C1 segment of cervical spinal cord (tissue), 14 donors: ENCODE measurements around the gene IL11.

ENCODE experiments used
- DNase-seq, 14 donors: peaks; one replicate each; lab custom pipeline; 2025; lab: John Stamatoyannopoulos, UW

IL11 gene

DNA sequence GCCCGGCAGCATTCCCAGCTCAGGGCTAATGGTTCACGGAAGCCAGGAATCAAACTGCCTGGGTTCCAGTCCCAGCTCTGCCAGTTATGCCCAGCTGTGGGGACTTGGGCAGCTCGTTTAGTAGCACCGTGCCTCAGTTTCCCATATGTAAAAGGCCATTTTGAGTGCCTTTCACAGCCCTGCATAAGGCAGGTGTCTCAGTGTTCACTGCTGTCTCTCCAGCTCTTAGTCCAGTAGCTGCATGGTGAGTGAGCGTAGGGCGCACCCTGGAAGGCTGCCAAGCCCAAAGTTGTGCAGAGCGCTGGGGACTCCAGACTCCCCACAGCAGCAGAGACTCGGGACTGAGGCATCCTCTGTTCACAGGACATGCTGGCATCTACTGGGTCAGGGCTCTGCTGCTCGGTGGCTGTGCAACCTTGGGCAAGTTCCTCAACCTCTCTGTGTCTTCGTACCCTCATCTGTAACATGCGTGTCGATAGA lies 21.0 kb upstream of the IL11 start:
- no peak for DNase-seq

DNA sequence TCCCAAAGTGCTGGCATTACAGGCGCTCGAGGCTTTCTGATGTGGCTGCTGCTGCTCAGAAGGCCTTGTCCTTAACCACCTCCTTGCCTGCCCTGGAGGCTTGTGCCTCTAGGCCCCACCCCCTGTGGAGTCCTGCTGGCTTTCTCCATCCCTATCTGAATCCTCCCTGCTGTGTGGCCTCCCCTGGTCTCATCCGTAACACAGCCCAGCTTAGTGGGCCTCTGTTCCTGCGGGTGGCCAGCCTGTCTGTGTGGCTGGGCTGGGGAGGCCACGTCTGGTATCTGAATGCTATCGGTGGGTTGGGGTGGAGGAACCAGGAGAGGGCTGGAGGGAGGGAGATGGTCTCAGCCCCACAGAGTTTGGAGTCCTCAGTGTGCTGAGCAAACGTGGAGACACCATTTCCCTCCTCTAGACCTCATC lies 20.2 kb upstream of the IL11 start:
- DNase-seq: no peak

DNA sequence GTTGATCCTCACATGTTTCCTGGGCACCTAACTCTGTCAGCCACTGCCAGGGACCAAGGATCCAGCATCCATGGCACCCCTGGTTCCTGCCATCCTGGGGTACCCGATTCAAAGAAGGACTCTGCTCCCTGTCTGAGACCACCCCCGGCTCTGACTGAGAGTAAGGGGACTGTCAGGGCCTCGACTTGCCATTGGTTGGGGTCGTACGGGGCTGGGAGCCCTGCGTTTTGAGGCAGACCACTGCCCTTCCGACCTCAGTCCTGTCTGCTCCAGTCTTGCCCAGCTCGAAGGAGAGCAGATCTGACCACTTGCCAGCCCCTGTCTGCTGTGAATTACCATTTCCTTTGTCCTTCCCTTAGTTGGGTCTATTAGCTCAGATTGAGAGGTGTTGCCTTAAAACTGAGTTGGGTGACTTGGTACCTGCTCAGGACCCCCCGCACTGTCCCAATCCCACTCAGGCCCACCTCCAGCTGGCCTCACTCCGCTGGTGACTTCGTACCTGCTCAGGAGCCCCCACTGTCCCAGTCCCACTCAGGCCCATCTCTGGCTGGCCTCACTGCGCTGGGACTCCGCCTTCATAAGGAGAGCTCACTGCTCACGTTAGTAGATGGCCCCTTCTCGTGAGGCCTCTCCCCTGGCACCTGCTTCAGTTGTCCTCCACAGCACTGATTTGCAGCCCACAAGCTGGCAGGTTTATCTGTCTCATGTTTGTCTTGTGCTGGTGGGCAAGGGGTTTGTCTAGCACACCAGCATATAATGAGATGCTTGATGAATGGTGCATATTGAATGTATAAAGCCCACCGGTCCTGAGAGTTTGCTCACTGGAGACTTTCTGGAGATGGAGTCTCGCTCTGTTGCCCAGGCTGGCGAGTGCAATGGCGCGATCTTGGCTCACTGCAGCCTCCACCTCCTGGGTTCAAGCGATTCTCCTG lies 19.4 kb upstream of the IL11 start:
- DNase-seq: no peak

DNA sequence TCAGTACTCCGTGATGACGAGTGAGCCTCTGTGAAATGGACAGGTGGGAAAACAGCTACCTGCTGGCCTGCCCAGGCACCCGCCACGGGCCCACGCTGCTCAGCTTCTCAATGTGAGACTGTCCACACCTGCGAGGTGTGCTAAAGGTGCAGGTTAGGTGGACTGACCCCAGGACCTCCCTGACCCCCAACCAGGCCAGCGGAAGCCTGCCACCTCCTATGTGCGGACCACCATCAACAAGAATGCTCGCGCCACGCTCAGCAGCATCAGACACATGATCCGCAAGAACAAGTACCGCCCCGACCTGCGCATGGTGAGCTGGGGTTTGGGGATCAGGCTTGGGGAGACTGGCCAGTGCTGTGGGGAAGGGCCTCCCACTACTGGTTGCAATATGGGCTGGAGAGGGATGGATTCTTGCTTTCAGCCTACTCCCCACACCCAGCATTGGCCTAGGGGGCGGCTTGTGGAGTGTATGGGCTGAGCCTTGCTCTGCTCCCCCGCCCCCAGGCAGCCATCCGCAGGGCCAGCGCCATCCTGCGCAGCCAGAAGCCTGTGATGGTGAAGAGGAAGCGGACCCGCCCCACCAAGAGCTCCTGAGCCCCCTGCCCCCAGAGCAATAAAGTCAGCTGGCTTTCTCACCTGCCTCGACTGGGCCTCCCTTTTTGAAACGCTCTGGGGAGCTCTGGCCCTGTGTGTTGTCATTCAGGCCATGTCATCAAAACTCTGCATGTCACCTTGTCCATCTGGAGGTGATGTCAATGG lies 17.7 kb upstream of the IL11 start:
- DNase-seq: no peak

DNA sequence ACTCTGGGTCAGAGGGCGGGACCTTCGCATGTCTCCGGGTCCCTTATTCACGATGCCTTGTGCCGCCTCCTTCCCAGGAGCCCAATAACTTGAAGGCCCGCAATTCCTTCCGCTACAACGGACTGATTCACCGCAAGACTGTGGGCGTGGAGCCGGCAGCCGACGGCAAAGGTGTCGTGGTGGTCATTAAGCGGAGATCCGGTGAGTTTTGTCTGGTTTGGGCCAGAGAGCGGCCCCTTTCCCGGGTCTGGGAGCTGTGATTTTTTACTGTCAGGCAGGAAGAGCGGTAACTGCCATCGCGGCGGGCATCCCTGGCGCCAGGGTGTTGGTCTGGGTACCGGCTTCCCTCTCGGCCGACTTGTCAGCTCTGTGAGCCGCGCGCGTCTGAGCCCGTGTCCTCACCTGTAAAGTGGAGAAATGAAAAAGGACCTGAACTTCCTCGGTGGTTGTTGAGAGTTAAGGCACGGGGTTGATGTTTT lies 16.3 kb upstream of the IL11 start:
- peak in 1 of 14 donors; percentile 34 for DNase-seq

DNA sequence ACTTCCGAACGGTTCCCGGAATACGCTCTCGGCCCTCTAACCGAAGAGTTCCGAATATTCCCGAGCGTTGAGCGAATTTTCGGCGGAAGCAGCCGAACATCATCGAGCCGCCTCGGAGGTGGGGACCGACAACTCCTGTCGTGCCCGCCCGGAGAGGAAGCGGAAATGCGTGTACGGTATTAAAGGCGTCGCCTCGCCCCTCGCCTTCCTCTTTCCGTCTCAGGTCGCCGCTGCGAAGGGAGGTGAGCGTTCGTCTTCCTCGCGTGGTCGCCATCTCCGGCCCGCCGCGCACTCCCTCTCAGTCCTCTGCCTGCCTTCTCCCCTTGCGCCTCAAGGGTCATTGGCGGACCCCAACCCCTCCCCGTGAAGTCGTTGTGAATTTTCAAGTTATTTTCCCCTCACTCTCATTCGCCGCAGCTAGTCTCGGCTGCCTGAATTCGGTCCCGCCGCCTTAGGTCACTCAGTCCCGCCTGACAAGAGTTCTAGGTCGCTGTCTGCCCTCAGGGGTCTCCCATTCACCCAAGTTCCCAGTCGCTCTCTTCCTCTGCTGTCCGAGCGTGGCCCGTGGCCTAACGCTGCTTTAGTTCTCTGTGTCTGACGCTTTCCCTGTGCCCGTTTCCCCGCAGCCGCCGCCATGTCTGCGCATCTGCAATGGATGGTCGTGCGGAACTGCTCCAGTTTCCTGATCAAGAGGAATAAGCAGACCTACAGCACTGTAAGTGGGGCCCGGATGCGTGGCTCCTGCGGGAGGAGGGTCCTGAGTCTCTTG lies 15.6 kb upstream of the IL11 start, which contains the start of gene RPL28:
Gene RPL28, plus strand, starts transcription at position 209 of the 769 bp plus-strand sequence. Its CDS starts 426 bp downstream, at position 635.
- DNase-seq: peak in 13 of 14 donors; percentile 33 to 98 (median 97)

GRCh38 chr19:55384920-55385723 lies 14.9 kb upstream of the IL11 start:
- DNase-seq: peak; percentile 49 to 98 (median 94)

- DNase-seq: peak in 10 of 14 donors; percentile 31 to 62 (median 46)
Measured at GRCh38 chr19:55384131-55384919, 14.1 kb upstream of the IL11 start, which contains the start of gene TMEM238. Gene TMEM238, minus strand, starts transcription at chr19:55384292. Its CDS starts 33 bp downstream, at chr19:55384259.

DNA sequence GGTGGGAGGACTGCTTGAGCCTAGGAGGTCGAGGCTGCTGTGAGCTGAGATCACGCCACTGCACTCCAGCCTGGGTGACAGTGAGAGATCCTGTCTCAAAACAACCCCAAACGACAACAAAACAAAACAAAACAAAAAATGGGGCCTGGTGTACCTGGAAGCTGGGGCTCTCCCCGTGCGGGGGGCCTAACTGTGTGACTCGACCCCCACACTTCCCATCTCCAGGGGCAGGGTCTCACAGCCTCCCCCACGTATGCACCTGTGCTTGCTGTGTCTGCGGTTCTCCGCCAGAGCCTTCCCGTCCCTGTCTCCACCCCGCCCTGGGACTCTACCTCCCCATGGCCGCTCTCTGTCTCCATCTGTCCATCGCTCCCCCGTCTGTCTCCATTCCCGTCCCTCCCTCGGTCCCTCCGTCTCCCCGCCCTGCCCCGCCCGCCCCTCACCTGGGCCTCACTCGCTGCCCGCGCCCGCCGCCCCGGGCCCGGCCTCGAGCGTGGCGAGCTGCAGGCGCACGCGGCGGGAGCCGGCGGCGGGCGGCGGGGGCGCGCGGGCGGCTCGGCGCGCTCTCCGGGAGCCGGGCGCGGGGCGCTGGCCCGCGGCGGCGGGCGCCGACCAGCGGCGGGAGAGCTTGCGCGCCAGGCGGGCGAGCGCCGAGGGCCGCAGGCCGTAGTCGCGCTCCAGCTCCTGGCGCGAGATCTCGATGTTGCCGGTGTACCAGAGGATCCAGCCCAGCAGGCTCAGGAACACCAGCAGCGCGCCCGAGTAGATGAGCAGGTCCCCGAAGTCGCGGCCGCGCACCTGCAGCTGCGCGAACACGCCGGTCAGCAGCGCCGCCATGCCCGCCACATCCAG lies 13.2 kb upstream of the IL11 start:
- peak in 9 of 14 donors; percentile 6 to 54 (median 32) for DNase-seq

DNA sequence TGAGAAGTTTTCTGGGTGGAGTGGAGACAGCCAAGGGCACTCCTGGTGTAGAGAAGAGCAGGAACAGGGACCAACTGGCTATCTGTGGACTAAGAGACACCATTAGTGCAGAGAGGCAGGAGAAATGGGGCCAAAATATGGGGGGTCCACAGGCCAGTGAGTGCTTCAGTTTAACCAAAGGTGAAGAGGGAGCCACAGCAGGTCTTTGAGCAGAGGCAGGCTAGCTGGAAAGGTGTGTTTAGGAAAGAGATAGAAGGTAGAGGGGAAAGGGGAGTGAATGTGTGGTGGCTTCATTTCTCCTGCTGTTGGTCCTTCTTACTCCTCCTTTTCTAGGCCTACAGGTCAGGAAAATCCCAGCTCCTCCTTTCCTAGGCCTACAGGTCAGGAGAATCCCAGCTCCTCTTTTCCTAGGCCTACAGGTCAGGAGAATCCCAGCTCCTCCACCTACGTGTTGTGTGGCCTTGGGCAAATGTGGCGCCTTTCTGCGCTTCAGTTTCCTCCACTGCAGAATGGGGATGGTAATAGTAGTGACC lies 12.3 kb upstream of the IL11 start:
- DNase-seq: no peak

- DNase-seq: no peak
Measured at GRCh38 chr19:55382013-55382412, 11.8 kb upstream of the IL11 start.

DNA sequence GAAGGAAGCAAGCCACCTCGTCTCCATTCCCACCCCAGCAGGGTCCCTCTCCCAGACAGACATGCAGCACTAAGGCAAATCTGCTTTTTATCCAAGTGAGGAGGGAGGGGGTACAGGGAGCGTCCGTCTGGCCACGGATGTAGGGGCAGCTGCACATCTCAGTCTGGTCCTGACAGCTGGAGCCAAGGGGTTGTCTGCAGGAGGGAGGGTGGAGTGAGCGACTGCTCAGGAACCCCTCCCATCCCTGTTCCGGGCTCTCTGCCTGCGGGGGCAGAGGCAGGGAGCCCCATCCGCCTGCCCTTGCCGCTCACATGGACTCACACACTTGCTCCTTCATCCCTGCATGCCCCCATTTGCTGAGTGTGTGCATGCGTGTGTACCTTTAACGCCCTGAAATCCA lies 8.9 kb upstream of the IL11 start:
- DNase-seq: no peak

DNA sequence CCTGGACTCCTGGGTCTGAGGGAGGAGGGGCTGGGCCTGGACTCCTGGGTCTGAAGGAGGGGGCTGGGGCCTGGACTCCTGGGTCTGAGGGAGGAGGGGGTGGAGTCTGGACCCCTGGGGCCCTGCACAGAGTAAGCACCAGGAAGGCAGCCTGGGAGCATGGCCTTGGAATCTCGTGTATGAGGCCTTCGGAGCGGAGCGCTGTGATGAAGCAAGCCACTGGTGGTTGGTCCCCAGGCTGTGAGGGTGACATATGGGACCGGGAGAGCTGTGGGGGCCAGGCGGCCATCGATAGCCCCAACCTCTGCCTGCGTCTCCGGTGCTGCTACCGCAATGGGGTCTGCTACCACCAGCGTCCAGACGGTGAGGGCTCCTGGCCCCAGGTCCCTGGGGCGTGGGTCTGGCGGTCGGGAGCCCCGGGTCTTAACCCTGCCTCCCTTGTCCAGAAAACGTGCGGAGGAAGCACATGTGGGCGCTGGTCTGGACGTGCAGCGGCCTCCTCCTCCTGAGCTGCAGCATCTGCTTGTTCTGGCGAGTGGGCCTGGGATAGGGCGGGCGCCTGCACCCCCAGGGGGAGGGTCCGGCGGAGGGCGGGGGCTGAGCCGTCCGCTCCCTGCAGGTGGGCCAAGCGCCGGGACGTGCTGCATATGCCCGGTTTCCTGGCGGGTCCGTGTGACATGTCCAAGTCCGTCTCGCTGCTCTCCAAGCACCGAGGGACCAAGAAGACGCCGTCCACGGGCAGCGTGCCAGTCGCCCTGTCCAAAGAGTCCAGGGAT lies 7.3 kb upstream of the IL11 start:
- no peak for DNase-seq

GRCh38 chr19:55376241-55376933 lies 6.1 kb upstream of the IL11 start, which contains the start of gene TMEM190:
Gene TMEM190, plus strand, starts transcription at chr19:55376826. Its CDS starts 28 bp downstream, at chr19:55376854.
- no peak for DNase-seq

- no peak for DNase-seq
Measured at GRCh38 chr19:55373993-55374757, 3.9 kb upstream of the IL11 start.
